GM18508 (cell line): ENCODE data around the gene SEMA5A.

Experiments
- ATAC-seq: cut with Tn5 transposase; IDR thresholded peaks from one replicate; pipeline ENCODE4 v1.9.1; 2021; ENCODE audit warnings: moderate number of reproducible peaks; ENCODE audit not compliant: insufficient read depth, unreplicated experiment

The SEMA5A gene

DNA sequence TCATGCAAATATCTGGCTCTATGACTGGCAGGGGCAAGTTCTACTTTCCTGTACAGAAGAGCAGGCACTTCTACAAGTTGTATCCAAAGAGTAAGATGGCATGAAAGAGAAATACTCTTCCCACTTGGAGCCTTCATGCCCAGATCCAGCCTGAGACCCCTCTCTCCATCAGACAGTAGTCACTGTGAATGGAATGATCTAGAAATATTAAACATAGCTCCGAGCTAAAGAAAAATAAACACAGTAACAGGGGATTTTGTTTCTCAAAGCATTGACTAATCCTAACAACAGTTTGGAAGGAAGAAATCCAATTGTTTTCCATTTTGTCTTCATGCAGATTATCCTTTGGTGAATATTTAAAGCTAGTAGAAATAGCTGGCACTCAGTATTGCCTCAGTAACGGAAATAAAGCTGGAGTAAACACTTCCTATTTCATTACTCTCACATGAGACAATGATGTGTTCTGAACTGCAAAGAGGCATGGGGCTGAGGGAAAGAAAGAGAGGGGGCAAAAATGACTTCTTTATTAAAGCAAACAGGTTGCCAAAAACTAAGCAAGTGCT, 100.0 kb downstream of the SEMA5A start:
- no peak for ATAC-seq

- ATAC-seq, result no peak
Observed at GRCh38 chr5:9444346-9444745, 101.5 kb downstream of the SEMA5A start.

DNA sequence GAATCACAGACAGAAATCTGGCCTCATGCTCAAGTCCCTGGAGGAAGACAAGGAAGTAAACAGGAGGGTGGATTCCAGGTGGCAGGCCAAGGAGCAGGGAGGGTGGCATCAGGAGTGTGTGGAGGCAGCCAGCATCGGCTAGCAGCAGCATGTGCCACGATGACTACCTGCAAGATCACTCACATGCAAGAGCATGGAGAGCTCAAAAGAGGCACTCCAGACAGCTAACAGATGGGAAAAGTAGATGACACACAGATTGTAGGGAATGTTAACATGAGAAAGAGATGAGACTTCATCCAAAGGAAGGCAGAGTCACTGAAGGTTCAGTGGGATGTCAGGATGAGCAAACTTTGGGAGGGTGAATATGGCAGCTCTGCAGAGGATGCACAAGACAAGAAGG, 104.3 kb downstream of the SEMA5A start:
- ATAC-seq, result no peak

DNA sequence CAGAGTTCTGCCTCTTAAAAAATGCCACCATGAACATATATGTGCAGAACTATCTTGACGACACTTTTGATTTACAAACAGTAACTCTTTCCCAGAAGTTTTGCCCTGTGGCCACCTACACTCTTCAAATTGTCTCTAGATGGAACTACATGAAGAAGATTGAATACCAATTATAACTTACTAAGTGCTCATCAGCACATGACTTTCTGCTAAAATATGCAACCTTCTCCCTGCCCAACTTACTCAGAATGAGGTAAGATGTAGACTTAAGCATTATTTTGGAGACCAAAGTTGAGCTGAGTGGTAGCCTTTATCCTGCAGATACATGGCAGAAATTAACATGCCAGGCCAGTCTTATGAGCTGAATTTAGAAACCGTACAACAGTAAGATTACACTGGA, 105.4 kb downstream of the SEMA5A start:
- no peak for ATAC-seq

GRCh38 chr5:9439531-9440292, 106.2 kb downstream of the SEMA5A start:
- no peak for ATAC-seq

- no peak for ATAC-seq
Observed at GRCh38 chr5:9438596-9439354, 107.1 kb downstream of the SEMA5A start.

DNA sequence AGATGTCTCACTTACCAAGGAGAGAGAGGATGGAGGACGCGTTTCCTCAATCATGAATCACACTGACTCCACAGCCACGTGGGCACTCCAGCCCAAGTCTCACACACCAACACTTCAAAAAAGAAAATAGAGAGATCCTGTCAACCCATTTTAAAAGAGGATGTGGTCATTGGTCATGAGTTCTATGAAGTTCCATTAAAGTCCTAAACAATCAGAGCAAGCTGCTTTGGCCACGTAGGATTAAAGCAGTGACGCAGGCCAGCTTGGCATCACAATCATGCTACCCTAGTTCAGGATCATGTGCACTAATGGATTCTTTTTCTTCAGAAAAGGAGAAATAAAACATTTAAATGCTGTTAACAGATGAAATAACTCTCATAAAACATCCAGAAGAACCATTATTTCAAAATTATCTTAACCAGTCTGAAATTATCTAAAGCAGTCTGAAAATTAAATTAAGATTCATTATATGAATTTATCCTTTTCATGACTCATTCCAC, 108.1 kb downstream of the SEMA5A start:
- no peak for ATAC-seq

DNA sequence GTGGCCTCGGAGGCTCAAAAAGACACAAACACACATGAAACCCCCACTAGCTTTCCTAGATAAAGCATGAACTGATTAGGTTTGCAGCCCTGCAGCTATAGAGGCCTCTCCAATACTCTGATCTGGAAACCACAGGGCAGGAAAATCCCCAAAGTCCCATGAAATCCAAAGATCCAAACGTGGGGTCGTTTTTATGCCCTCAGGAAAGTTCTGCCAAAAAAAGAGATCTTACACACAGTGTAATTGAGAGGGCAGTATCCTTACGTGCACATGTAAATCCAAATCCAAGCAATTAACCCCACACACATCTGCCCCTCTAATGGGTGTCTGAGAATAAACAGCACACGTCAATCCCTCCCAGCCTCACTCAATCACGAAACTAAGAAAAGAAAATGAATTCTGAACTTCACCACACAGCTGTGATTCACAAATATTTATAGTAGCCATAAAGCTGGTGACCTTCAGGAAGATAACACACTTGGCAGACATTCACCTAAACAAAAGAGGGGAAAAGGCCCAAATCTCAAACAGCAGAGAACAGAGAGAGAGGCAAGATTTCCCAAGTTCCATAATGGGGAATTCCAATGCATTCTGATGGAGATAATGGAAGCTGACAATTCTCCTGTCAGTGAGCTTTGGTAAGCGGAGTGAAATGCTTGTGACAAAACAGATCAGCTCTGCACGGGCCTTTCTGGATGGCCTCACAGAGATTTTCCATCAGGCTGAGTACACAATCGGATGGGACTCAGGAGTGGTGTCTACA, 114.2 kb downstream of the SEMA5A start:
- ATAC-seq, result no peak

GRCh38 chr5:9431151-9431495, 114.8 kb downstream of the SEMA5A start:
- ATAC-seq, result no peak

DNA sequence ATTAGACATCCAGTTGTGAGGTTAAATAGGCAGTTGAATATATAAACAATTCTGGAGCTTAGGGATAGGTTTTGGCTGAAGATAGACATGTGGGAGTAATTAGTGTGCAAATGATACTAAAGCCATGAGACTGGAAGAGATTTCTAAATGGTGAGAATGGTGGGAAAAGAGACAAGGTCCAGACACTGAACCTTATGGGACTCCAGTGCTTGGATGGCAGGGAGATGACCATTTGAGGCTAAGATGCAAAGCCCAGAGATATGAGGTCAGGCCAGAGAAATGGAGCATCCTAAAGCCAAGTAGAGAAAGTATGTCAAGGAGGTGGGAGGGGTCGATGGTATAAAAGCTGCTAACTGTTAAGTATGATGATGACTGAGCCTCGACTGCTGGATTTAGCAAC, 115.6 kb downstream of the SEMA5A start:
- no peak for ATAC-seq

GRCh38 chr5:9429691-9430215, 116.1 kb downstream of the SEMA5A start:
- ATAC-seq, result no peak

DNA sequence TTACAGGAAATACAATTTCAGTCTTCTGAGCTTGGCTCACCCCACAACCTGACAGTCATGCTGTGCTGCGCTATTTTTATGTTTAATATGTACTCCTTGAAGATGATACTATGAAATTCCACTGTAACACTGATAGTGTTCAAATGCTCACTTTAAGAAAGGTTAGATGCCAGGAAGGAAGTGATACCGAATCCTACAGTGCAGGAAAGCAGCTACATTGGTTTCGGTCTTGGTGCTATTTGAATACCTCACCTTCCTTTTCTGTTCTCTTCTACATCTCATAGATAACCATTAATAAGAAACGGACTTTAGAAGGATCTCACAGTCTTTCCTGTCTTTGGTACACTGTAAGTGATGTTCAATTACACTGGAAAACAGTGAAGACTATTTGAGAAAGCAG, 117.6 kb downstream of the SEMA5A start:
- ATAC-seq, result peak; percentile 48

GRCh38 chr5:9425710-9426109, 120.2 kb downstream of the SEMA5A start:
- no peak for ATAC-seq

DNA sequence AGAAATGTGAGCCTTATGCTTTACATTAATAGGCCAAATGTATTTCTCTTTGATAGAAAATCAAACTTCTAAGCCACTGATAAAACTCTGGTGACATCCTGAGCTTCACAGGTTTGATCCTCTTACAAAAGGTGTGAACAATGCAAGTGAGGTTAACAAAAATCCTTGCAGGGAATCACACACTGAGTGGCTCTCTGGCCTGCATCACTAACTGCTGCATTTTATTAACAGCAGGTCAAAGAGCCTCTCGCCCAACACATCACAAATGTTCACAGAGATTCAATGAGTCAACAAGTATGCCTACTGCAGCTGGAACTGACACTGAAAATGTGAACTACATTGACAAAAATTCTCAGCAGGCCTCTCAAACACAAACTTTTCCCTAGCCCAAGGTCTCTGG, 122.3 kb downstream of the SEMA5A start:
- ATAC-seq, result no peak

- no peak for ATAC-seq
Observed at GRCh38 chr5:9421884-9422283, 124.0 kb downstream of the SEMA5A start.

- ATAC-seq, result no peak
Observed at GRCh38 chr5:9419794-9420193, 126.1 kb downstream of the SEMA5A start.

GRCh38 chr5:9415566-9415965, 130.3 kb downstream of the SEMA5A start:
- ATAC-seq, result no peak

DNA sequence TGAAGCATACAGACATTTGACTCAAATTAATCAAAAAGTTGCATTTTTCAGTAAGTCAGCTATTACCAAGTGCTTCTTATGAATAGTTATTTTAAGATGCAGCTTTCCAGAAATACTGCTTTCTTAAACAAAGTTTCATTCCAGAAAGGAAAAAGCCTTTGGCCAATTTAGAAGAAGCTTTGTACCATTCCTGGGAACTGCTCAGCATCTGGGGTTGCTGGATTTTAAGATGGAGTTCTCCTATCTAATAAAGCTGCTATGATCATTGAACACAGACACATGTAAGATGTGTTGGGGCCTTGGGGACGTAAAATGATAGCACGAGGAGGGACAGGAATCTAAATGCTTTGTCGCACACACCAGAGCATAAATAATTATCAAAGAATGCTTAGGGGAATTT, 130.8 kb downstream of the SEMA5A start:
- ATAC-seq, result no peak

- no peak for ATAC-seq
Observed at GRCh38 chr5:9411142-9411541, 134.7 kb downstream of the SEMA5A start.

DNA sequence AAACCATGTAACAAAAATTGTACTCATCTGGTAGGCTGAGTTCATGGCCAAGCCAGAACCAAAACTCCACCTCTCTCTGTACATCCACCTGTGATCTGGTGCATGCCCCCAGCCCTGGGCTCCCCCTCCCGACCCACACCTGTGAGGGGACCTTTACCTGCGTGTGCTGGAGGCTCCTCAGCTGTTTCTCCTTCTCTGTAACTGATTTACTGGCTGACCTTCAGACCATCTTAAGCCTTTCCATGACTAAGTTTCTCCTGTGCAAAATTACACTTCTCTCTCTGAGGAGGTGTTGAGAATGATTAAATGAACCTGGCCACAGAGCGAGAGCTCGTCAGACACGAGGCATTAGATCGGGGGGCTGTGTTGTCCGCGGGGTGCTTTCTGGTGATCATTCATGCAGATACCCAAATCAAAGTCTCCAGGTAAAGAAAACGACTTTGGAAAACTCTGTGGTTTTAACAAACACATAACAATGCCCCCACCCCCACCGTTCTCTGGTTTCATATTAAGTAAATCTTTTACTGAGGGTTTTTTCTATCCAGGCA, 136.4 kb downstream of the SEMA5A start:
- ATAC-seq, result peak; percentile 39
